HG03565 (cell line): ENCODE data around the gene GBGT1.

Experiments
- ATAC-seq: cut with Tn5 transposase; IDR thresholded peaks from one replicate; pipeline ENCODE4 v1.9.1; 2021; ENCODE audit warnings: mild to moderate bottlenecking, moderate library complexity; ENCODE audit not compliant: unreplicated experiment

GBGT1 gene

DNA sequence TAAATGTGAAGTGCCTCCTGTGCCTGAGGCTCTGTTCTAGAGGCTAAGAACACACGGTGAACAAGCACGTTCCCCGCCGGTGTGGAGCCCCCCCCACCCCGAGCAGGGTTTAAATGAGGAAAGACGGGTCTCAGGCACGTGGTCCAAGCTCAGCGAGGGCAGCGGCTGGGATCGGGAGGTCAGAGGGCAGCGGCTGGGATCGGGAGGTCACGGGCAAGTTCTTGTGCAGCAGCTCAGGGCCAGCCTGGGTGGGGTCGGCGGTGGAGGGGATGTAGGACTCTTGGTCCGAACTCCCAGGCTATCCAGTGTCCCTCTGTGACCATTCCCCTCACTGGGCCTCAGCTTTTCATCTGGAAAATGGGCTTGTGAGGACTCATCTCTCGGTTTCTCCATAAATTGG lies 2.7 kb upstream of the GBGT1 start:
- ATAC-seq, result no peak

DNA sequence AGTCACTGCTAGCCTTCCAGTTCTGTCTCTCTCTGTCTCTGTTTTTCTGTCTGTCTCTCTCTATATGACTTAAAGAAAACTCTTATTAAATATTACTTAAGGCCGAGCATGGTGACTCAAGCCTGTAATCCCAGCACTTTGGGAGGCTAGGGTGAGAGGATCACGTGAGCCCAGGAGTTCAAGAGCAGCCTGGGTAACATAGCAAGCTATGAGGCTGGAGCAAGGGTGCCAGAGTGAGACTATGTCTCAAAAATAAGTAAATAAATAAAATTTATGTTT lies 1.7 kb upstream of the GBGT1 start:
- ATAC-seq, result no peak

DNA sequence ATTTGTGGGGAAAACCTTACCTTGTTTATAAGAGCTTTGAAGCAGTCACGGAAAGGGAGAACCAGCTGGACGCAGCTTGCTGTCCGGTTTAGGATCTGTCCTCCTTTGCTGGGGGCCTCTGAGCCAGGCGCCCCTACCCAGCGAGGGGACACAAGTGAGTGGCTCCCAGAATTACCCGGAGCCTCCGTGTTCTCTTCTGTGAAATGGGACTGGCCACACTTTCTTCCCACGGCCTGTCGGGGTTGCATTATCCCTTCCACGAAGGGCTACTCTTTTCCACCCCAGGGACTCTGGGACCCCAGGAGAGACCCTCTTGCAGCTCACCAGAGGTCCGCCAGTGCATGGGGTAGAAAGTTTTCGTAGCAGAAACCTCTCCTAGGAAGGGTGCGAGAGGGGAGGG lies 477 bp upstream of the GBGT1 start:
- no peak for ATAC-seq

DNA sequence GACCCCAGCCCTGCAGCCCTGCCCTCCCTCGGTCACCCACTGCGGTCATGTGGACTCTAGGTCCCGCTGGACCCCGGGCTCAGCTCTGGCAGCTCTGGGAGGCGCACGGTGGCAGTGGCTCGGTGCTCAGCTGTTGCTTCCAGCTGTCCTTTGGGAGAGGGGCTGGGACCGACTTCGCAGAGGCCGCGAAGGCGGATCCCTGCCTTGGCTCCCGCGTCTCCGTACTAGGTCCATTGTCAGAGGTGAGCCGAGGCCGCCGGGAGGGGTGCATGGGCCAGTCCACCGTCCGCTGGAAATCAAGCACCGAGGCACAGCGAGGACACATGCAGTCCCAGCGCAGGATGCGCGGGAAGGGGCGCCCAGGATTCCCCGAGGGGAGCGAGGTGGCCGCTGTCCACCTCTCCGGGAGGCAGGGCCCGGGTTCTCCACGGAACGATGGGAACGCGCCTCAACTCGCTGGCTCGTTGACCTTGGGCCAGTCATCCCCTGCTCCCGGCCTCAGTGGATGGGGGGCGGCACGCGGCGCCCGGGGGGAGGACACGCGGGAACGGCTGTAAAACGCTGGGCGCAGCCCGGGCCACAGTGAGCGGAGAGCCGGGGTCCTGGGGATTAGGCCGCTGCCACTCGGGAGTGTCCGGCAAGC lies 732 bp downstream of the GBGT1 start:
- ATAC-seq, result no peak

- no peak for ATAC-seq
Measured at GRCh38 chr9:133161547-133161950, 2.2 kb downstream of the GBGT1 start.

- no peak for ATAC-seq
Measured at GRCh38 chr9:133160742-133161546, 2.8 kb downstream of the GBGT1 start.

- ATAC-seq, result no peak
Measured at GRCh38 chr9:133158695-133159094, 5.0 kb downstream of the GBGT1 start.

DNA sequence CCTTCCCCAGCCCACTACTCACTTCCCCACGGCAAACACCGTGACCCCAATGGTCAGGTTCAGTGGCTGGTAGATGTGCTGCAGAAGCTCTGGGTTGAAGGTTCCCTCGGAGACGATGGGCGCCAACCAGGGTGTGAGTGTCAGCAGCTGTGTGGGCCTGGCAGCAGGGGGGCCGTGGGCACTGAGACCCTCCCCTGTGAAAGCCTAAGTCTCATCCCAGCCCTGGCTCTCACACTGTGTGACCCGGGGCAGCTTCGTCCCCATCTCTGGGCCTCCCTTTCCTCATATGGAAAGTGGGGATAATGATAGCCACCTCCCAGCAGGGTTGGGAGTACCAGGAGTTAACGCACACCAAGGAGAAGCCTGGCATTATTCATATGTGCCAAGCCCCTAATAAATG lies 8.6 kb downstream of the GBGT1 start:
- no peak for ATAC-seq

DNA sequence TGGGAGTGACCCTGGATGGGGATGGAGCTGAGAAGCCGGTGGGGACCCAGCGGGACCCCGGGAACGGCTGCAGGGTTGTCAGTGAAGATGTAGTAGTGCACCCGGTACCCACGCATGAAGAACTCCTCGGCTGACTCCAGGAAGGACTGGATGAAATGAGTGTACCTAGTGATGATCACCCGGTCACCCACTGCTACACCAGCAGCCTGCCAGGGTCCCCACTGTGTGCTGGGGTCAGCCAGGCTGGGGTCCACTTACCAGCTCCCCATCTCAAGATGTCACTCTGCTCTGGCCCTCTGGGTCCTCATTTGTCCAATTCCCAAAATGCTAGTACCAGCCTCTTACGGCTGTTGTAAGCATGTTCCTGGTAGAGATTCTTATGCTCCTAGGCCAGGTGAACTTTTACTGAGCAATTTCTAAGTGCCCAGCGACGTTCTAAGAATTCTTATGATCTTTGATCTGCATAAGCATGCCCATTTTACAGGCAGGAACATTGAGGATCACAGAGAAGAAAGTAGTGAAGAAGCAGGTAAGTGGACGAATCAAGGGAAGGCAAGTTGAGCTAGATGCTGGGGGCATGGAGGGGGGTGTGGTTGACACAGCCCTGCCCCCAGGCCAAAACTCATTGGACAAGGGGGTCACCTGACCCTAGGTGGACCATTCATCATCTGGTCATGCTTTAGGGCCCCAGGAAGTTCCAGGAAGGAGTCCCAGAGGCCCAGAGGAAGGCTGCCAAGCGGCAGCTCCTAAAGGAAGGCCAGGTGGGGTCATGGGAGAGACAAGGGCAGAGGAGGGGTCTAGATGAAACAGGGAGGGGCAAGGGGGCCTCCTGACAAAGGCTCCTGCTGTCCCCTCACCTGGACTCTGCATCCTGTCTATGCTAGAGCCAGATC lies 9.4 kb downstream of the GBGT1 start:
- no peak for ATAC-seq

- ATAC-seq, result no peak
Measured at GRCh38 chr9:133153227-133154096, 10.3 kb downstream of the GBGT1 start.

GRCh38 chr9:133151601-133152525 lies 11.9 kb downstream of the GBGT1 start:
- no peak for ATAC-seq

- ATAC-seq, result no peak
Measured at GRCh38 chr9:133151041-133151440, 12.7 kb downstream of the GBGT1 start.

GRCh38 chr9:133149130-133150015 lies 14.3 kb downstream of the GBGT1 start:
- ATAC-seq, result peak; percentile 64

DNA sequence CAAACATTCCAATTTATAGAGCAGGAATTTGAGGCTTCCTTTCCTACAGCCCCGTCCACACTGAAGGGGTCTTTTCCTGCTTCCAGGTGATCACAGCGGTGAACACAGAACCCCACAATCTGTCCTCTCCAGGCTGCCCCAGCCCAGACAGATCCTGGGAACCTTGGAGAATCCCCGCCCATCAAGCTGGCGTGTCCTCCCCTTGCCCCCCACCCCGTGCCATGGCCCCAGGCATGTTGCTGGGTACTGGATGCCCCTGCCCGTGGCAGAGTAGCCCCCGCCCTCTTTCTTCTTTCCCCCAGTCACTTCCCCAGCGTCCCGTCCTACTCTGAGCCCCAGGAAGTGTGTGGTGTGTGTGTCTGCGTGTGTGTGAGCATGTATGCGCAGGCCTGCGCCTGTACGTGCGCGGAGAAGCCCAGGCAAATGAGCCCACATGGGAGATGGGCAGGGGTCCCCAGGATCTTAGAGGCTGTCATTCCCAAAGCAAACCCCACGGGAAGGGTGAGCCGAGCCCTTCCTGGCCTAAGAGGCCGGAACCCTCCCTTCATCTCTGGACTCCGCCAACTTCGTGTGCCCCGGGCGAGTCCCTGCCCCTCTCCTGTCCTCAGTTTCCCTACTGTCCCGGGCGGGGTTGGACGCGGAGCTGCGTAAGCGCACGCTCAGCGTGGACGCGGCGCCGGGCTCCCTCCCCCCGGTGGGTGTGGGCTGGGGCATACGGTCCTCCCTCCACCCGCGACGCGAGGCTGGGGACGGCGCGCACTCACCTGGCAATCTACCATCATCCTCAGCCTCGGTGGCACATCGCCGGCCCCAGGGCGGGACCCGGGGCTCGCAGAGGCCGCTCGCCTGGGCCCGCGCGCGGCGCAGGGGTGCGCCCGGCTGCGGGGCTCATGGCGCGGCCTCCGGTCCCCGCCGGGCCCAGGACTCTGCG lies 15.2 kb downstream of the GBGT1 start:
- ATAC-seq, result peak; percentile 12

DNA sequence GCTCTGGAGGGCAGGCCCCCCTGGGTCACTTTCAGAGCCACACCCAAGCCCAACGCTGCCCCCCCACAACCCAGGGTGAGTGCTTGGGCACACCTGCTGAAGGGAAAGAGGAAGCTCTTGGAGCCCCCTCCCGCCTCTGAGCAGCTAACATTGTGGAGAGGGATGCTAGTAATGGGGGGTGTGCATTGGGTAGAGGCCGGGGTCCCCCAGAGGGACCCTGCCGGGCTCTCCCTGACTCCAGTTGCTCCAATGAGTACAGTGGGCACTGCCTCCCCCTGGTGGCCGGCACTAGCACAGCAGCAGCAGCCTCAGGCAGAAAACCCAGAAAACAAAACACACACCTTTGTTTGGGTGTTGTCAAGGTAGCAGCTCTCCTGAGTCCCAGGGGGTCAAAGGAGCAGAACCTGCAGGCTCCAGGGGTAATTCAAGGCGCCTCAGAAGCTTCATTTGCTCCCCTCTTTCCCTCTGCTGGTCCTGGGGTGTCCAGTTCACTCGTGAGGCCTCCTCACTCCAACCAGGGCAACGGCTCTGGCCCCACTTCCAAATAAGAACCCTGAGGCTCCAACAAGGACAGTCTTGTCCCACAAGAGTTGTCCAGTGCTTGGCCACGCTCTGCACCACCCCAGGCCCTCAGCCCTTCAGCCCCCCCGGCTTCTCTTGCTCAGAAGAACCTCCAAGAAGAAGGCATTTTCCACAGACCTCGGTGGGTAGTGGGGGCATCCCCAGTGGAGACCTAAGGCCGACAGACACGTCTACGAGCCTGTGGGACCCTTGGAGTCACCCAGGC lies 16.1 kb downstream of the GBGT1 start:
- no peak for ATAC-seq

DNA sequence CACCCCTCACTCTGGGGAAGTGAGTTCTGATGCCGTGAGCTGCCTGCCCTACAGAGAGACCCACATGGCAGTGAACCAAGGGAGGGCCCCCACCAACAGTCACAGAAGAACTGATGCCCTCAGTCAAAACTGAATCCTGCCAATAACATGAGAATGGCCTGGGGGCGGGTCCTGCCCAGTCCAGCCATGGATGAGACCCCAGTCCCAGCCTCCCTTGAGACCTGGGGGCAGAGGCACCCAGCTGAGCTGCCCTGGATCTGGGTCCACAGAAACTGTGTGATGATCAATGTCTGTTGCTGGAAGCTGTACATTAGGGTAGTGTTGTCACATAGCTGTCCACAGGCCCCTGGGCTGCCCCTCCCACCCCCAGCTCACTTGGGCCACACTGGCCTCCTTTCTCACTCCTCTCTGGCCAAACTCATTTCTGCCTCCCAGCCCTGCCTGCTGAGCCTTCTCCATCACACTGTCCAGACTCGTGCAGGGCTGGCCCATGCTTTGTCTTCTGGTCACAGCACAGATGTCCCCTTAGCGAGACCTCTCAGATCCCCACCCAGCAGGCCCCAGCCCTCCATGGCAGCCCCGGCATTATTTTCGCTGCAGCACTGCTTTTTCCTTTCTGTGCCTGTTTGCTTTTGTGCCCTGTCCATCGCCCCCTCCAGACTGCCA lies 16.8 kb downstream of the GBGT1 start:
- no peak for ATAC-seq
